Neural progenitor cell (in vitro differentiated cells): ENCODE measurements around the gene FBXL13.

Source experiments
- CTCF ChIP-seq: fragments of 200-600 bp; sonication (generic); IDR thresholded peaks from 2 replicates; pipeline ENCODE4 v1.5.1; 2017; ENCODE audit warnings: antibody characterized with exemption, mild to moderate bottlenecking
- EZH2 ChIP-seq: fragments of 200-600 bp; sonication (generic); IDR thresholded peaks from 2 replicates; pipeline ENCODE4 v1.6.1; 2017; ENCODE audit warnings: antibody characterized with exemption, mild to moderate bottlenecking, moderate library complexity

- TF ChIP-seq CTCF (no peak), EZH2 (no peak)
Observed at GRCh38 chr7:103011650-103012049, 62.9 kb downstream of the FBXL13 start.
